Suprapubic skin (tissue), 3 donors: Measurements from ENCODE around the gene SERINC2.

Source experiments
- CTCF ChIP-seq, 2 donors: fragments of 200-600 bp in 1 of 2; fragments of 450-650 bp in 1 of 2; sonication (generic) in 1 of 2; IDR thresholded peaks; one replicate each; pipeline ENCODE4 v1.5.1; 2016 to 2019; ENCODE audit warnings: antibody characterized with exemption in 2 of 2, mild to moderate bottlenecking in 1 of 2, moderate library complexity in 1 of 2
- EP300 ChIP-seq: sonication (generic); formaldehyde crosslinking; IDR thresholded peaks from one replicate; pipeline ENCODE4 v1.6.1; 2017; ENCODE audit warnings: antibody characterized with exemption
- POLR2A ChIP-seq, 2 donors: fragments of 450-650 bp; IDR thresholded peaks; one replicate each; pipeline ENCODE4 v1.6.1; 2017; ENCODE audit warnings: antibody characterized with exemption in 2 of 2, mild to moderate bottlenecking in 2 of 2, moderate library complexity in 2 of 2

GRCh38 chr1:31401241-31401640 lies 11.8 kb upstream of the SERINC2 start:
- no peak for TF ChIP-seq CTCF (IDR thresholded peaks at IDR 0.05)
- TF ChIP-seq EP300 = no peak
- no peak for TF ChIP-seq POLR2A (IDR thresholded peaks at IDR 0.05)
